CD4-positive, alpha-beta memory T cell (primary cell): ENCODE results near the gene PLK2. TPM values are rescaled to one million over a fixed set of nuclear protein-coding genes. Genes with fewer than 3 reads are reported as not detected.
A peak's percentile ranks its signal among the peaks of the same experiment; 100 is the strongest.

Experiments
- CTCF ChIA-PET: fragments of 350-600 bp; sonication (Branson Sonifier 250); formaldehyde crosslinking; loops from one replicate; lab custom pipeline; 2021; ENCODE audit warnings: inconsistent platforms; ENCODE audit not compliant: partially characterized antibody; lab: Charles Lee
- POLR2A ChIA-PET: fragments of 350-600 bp; sonication (Branson Sonifier 250); formaldehyde crosslinking; loops from one replicate; lab custom pipeline; 2021; ENCODE audit not compliant: partially characterized antibody; lab: Charles Lee
- DNase-seq, 5 donors: peaks; one replicate each; pipeline versions ENCODE4 v3.0.0 to v3.0.0-alpha.2; 2020 to 2022; ENCODE audit warnings: mixed read lengths in 1 of 5
- H3K27ac ChIP-seq: one replicate; pipeline ENCODE4 v1.7.0; 2013; ENCODE audit warnings: low read depth, low read length
- H3K27me3 ChIP-seq: 2 replicates; pipeline ENCODE4 v1.7.0; 2013; ENCODE audit warnings: mild to moderate bottlenecking, low read length, moderate library complexity; ENCODE audit not compliant: insufficient read depth
- H3K36me3 ChIP-seq: 2 replicates; pipeline ENCODE4 v1.7.0; 2013; ENCODE audit warnings: mild to moderate bottlenecking, low read length, moderate library complexity; ENCODE audit not compliant: insufficient read depth
- H3K4me1 ChIP-seq: 2 replicates; pipeline ENCODE4 v1.7.0; 2013; ENCODE audit warnings: mild to moderate bottlenecking, low read length, moderate library complexity; ENCODE audit not compliant: insufficient read depth
- H3K4me3 ChIP-seq, 2 donors: one replicate each; pipeline ENCODE4 v1.7.0; 2013; ENCODE audit warnings: low read length in 2 of 2, mild to moderate bottlenecking in 1 of 2
- H3K9me3 ChIP-seq, 2 donors: one replicate each; pipeline ENCODE4 v1.7.0; 2013; ENCODE audit warnings: low read length in 2 of 2, control low read depth in 1 of 2; ENCODE audit not compliant: control insufficient read depth in 1 of 2
- H3K27ac Mint-ChIP-seq, 7 donors: one replicate each; pipeline ENCODE4 v1.8.0; 2020 to 2021; ENCODE audit warnings: mixed read lengths in 7 of 7, mild to moderate bottlenecking in 6 of 7, inconsistent platforms in 3 of 7, moderate library complexity in 3 of 7
- H3K27me3 Mint-ChIP-seq, 2 donors: one replicate each; pipeline ENCODE4 v1.8.0; 2020 to 2021; ENCODE audit warnings: mixed read lengths in 2 of 2
- H3K36me3 Mint-ChIP-seq, 2 donors: one replicate each; pipeline ENCODE4 v1.8.0; 2020 to 2021; ENCODE audit warnings: mixed read lengths in 2 of 2, inconsistent platforms in 1 of 2, mild to moderate bottlenecking in 1 of 2
- H3K4me1 Mint-ChIP-seq, 4 donors: one replicate each; pipeline ENCODE4 v1.8.0; 2020 to 2021; ENCODE audit warnings: mixed read lengths in 4 of 4, mild to moderate bottlenecking in 1 of 4
- H3K4me3 Mint-ChIP-seq, 8 donors: one replicate each; pipeline ENCODE4 v1.8.0; 2020 to 2021; ENCODE audit warnings: mixed read lengths in 8 of 8, mild to moderate bottlenecking in 7 of 8, moderate library complexity in 6 of 8, inconsistent platforms in 3 of 8
- H3K9me3 Mint-ChIP-seq, 8 donors: one replicate each; pipeline ENCODE4 v1.8.0; 2020 to 2021; ENCODE audit warnings: mixed read lengths in 8 of 8, mild to moderate bottlenecking in 5 of 8, inconsistent platforms in 3 of 8, moderate library complexity in 1 of 8
- intact Hi-C: fragments of 100-400 bp; cut with micrococcal nuclease; formaldehyde crosslinking; loops from one replicate; pipeline ENCODE4 v1.15.1; 2023
- polyA plus RNA-seq, 2 donors: library from polyadenylated mRNA; unstranded; fragments of 300-500 nt; fragmentation: Illumina TruSeq; gene quantifications; one replicate each; pipeline ENCODE4 v1.2.3, GENCODE V29; 2021
- total RNA-seq, 2 experiments: library from RNA; stranded (reverse); gene quantifications; one replicate each; pipeline ENCODE4 v1.2.3, GENCODE V29; 2021

Gene PLK2
- total RNA-seq (1 to 10 TPM; 6.3 to 8.2 TPM), polyA plus RNA-seq (1 to 10 TPM; 2.2 to 6.5 TPM)

DNA sequence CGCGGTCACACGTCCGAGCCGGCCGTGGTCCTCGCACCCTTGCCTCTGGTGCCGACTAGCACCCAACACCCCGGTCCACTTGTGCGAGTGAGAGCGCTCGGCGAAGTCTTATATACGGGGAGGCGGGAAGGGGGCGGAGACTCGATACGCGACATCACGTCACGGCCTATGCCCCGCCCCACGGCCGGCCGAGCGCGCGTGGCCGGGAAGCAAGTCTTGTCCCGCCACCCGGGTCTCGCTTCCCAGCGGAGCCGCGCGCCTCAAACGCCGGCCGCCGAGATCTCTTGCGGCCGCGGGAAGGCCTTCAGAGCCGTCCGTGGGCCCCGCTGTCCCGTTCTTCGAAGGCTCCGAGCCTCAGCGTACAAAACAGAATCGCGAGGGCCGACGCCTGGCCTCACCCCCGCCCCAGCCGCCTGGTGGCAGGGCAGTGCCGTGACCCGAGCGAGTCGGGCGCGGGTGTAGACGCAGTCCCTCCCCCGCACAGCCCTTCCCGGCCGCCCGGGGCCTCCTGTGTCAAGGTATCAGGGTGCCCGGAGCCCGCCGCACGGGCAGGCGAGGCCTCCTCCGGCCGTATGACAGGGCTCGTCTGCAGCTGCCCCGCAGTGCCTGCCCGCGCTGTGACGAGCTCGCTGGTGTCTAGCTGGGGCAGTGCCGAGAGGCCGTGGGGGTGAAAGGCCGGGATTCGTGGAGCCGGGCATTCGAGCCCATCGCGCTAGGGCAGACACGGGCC, at the start of gene PLK2:
Gene PLK2, minus strand, starts transcription at position 85 of the 730 bp plus-strand sequence. CDS start 127 bp downstream, outside the sequence.
- Mint-ChIP-seq H3K9me3 (no peaks in the 10 kb centered on the region), H3K27me3 (peaks cover 0 to 4% of the 10 kb centered on the region in 2 donors), H3K4me3 (peak within 1 kb of the TSS; percentile 87 to 95 (median 90)), H3K27ac (peak within 1 kb of the TSS; percentile 86 to 95 (median 88)), H3K36me3 (peaks cover 4 to 6% of the 10 kb centered on the region in 2 donors), H3K4me1 (peaks cover 3 to 16% (median 14%) of the 10 kb centered on the region in 4 donors)
- H3K4me1 ChIP-seq, result peaks cover 12% of the 10 kb centered on the region
- H3K27me3 ChIP-seq, result peaks cover 8% of the 10 kb centered on the region
- H3K4me3 ChIP-seq, result peak within 1 kb of the TSS; percentile 1 to 80
- ChIA-PET CTCF (interaction anchor here (0.6 to 10.2 kb wide), 22 partner anchors 9 to 1550 kb away, joined by 3 to 176 read pairs (median 6); no protein-coding TSS in a partner anchor), POLR2A (interaction anchor here (0.7 to 3.2 kb wide), 11 partner anchors 10 to 1161 kb away, joined by 3 to 34 read pairs (median 4); no protein-coding TSS in a partner anchor)
- no peaks in the 10 kb centered on the region for H3K9me3 ChIP-seq
- peak; percentile 91 to 95 (median 92) for DNase-seq
- no peaks in the 10 kb centered on the region for H3K36me3 ChIP-seq
- intact Hi-C loops, result loop anchor here (1.0 to 2.0 kb wide), 10 partner anchors 579 to 1559 kb away; partner anchors contain the start of genes MIER3 and SETD9
- H3K27ac ChIP-seq, result peak within 1 kb of the TSS; percentile 83

DNA sequence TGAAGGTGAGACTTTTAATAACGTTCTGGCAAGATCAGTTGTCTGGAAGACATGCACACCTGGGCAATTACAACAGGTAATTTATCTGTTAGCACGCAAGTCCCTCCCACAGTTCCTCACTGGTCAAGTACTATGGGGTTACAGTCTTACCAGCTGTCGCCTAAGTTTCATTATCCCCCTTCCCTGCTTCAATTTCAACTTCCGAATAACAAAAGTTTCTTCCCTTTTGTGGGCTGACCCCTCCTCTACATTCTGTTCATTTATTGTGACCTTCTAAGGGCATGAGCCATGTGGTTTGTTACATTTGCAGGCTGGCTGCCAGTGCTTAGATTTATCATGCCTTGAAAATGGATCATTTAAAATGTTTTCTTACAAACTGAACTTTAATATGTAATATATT, 47.8 kb upstream of the PLK2 start:
- ChIA-PET CTCF (no interaction called here), POLR2A (no interaction called here)
- no peaks in the 10 kb centered on the region for H3K36me3 ChIP-seq
- H3K27ac ChIP-seq, result no peak overlapping the region
- H3K4me3 ChIP-seq, result no peak overlapping the region
- no peaks in the 10 kb centered on the region for H3K36me3 Mint-ChIP-seq
- H3K27me3 ChIP-seq, result no peaks in the 10 kb centered on the region
- no peaks in the 10 kb centered on the region for H3K4me1 Mint-ChIP-seq
- no peaks in the 10 kb centered on the region for H3K4me1 ChIP-seq
- H3K27ac Mint-ChIP-seq, result no peak overlapping the region
- no peak for DNase-seq
- H3K4me3 Mint-ChIP-seq, result no peak overlapping the region
- intact Hi-C loops, result no loop called here
- H3K27me3 Mint-ChIP-seq, result peaks cover 11 to 13% of the 10 kb centered on the region in 2 donors
- H3K9me3 Mint-ChIP-seq, result peaks cover 0 to 3% (median 0%) of the 10 kb centered on the region in 8 donors
- H3K9me3 ChIP-seq, result no peaks in the 10 kb centered on the region

DNA sequence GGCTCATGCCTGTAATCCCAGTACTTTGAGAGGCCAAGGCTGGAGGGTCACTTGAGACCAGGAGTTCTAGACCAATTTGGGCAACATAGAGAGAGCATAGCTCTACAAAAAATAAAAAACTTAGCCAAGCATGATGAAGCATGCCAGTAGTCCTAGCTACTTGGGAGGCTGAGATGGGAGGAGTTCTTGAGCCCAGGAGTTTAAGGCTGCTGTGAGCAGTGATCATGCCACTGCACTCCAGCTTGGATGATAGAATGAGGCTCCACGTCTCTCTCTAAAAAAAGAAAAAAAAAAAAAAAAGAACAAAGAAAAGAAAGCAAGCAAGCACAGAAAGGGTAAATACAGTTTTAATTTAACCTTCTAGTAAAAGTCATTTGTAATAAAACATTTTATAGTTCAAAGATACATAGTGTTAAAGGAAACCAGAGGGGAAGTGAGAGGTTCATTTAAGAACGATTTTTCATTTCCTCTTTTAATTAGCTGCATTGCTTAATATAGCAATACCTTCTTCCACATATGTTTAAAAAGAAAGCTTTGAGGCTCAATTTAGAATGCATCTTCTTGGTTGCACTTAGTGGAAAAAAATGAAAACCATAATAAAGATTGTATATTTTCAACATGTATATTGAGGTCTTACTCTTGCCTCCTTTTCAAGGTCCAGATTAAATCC, 46.2 kb upstream of the PLK2 start:
- peaks cover 0 to 2% (median 0%) of the 10 kb centered on the region in 8 donors for H3K9me3 Mint-ChIP-seq
- peaks cover 16 to 17% of the 10 kb centered on the region in 2 donors for H3K27me3 Mint-ChIP-seq
- Histone ChIP-seq H3K4me3 (no peak overlapping the region), H3K36me3 (no peaks in the 10 kb centered on the region), H3K27ac (no peak overlapping the region), H3K9me3 (no peaks in the 10 kb centered on the region), H3K27me3 (no peaks in the 10 kb centered on the region), H3K4me1 (no peaks in the 10 kb centered on the region)
- intact Hi-C loops, result no loop called here
- no peak overlapping the region for H3K4me3 Mint-ChIP-seq
- no peak overlapping the region for H3K27ac Mint-ChIP-seq
- CTCF ChIA-PET, result no interaction called here
- H3K36me3 Mint-ChIP-seq, result no peaks in the 10 kb centered on the region
- DNase-seq, result no peak
- POLR2A ChIA-PET, result no interaction called here
- no peaks in the 10 kb centered on the region for H3K4me1 Mint-ChIP-seq

DNA sequence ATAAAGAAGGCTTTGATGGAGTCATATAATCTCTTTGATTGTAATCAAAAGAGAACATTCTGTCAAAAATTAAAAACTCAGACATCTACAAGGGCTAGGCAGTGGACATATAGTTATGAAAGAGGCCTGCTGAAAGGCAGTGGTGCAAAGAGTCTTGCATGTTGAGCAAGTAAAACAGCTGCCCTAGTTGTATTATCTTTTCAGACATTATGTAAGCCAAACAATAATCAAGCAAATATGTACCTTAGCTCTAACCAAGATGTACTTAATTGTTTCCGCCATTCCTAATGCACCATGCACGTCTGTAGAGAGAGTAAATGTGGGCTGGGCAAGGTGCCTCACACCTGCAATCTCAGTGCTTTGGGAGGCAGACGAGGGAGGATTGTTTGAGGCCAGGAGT, 45.6 kb upstream of the PLK2 start:
- Mint-ChIP-seq H3K27me3 (peaks cover 14 to 15% of the 10 kb centered on the region in 2 donors), H3K27ac (no peak overlapping the region), H3K4me3 (no peak overlapping the region), H3K36me3 (no peaks in the 10 kb centered on the region), H3K9me3 (peaks cover 0 to 3% (median 0%) of the 10 kb centered on the region in 8 donors), H3K4me1 (no peaks in the 10 kb centered on the region)
- ChIA-PET POLR2A (no interaction called here), CTCF (no interaction called here)
- DNase-seq, result no peak
- intact Hi-C loops, result no loop called here
- Histone ChIP-seq H3K27me3 (no peaks in the 10 kb centered on the region), H3K27ac (no peak overlapping the region), H3K4me1 (no peaks in the 10 kb centered on the region), H3K36me3 (no peaks in the 10 kb centered on the region), H3K9me3 (no peaks in the 10 kb centered on the region), H3K4me3 (no peak overlapping the region)

DNA sequence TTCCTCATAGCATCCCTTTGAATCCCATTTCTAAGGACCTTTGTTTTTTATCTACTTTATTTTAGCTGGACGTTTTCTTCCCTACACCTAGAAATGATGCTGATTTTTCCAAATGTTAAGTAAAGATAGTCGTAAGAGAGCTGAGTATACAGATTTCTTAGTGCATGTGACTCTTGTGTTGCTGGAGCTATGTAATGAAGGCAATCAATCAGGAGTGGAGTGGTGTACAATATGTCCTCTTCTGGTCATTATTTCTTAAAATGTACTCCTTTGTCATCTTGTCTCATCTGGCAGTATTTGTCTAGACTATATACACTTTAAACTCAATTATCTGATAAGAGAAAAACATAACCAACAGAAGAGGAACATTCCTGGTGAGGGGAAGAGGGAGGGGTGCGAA, 44.9 kb upstream of the PLK2 start:
- Histone ChIP-seq H3K36me3 (no peaks in the 10 kb centered on the region), H3K4me3 (no peak overlapping the region), H3K27ac (no peak overlapping the region), H3K27me3 (no peaks in the 10 kb centered on the region), H3K9me3 (no peaks in the 10 kb centered on the region), H3K4me1 (no peaks in the 10 kb centered on the region)
- CTCF ChIA-PET, result no interaction called here
- Mint-ChIP-seq H3K27ac (no peak overlapping the region), H3K4me3 (no peak overlapping the region), H3K4me1 (peaks cover 0 to 3% (median 2%) of the 10 kb centered on the region in 4 donors), H3K27me3 (peaks cover 14 to 16% of the 10 kb centered on the region in 2 donors), H3K36me3 (no peaks in the 10 kb centered on the region), H3K9me3 (peaks cover 0 to 3% (median 0%) of the 10 kb centered on the region in 8 donors)
- POLR2A ChIA-PET, result no interaction called here
- intact Hi-C loops, result no loop called here
- no peak for DNase-seq

DNA sequence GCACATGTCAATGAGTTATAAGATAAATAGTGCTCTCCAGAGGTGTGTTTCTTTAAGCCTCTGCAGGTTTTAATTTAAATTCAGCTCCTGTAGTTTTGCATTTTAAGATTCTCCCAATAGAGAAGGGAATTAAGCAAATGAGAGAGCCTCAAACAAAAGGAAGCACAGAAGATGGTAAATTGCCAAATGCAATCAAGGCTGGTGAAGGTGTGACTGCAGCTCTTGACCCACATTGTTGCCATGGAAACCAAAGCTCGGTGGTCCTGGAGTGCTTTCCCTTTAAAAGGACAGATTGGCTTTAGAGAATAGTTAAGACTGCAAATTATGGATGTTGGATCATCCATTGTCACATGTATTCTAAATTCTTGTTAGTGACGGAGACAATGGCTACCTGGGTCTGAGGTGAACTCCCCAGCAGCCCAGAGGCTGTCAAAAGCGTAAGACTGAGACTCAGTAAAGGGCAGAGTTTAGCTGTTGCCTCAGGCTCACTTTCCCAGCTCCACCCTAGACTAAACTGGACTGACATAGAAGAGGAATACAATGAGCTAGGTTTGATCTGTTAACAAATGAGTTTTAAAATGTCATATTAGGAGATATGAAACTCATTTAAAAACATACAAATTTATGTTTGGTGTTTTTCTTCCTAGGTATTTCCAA, 43.6 kb upstream of the PLK2 start:
- H3K9me3 Mint-ChIP-seq, result peaks cover 0 to 3% (median 0%) of the 10 kb centered on the region in 8 donors
- no peaks in the 10 kb centered on the region for H3K4me1 ChIP-seq
- no peak overlapping the region for H3K4me3 ChIP-seq
- H3K27me3 ChIP-seq, result no peaks in the 10 kb centered on the region
- H3K27me3 Mint-ChIP-seq, result peaks cover 14 to 18% of the 10 kb centered on the region in 2 donors
- H3K4me1 Mint-ChIP-seq, result peaks cover 0 to 5% (median 3%) of the 10 kb centered on the region in 4 donors
- ChIA-PET CTCF (no interaction called here), POLR2A (no interaction called here)
- H3K4me3 Mint-ChIP-seq, result no peak overlapping the region
- intact Hi-C loops, result no loop called here
- H3K36me3 ChIP-seq, result no peaks in the 10 kb centered on the region
- no peak for DNase-seq
- no peak overlapping the region for H3K27ac Mint-ChIP-seq
- no peak overlapping the region for H3K27ac ChIP-seq
- no peaks in the 10 kb centered on the region for H3K36me3 Mint-ChIP-seq
- H3K9me3 ChIP-seq, result no peaks in the 10 kb centered on the region
